ENCODE measurements around the gene AGPS. TPM values are rescaled to one million over a fixed set of nuclear protein-coding genes. Genes with fewer than 3 reads are reported as not detected.

The AGPS gene
- total RNA-seq, 1 donor from 2014 or later = 44.8 TPM

DNA sequence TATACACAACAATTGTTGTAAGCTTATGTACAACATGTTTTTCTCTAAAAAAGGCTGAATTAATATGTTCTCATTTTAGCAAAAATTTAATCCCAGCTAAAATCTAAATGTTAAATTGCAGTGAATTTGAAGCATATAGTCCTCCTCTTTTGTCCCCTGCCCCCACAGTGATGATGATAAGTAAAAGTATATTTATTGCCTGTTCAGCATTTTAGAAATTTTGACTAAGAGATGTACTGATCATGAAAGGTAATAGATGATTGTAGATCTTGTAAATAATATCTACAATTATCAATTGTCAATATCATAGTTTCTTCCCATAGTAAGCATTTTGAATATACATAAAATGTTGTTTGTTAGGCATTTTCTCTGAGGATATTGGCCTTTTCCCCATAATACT, 113.9 kb downstream of the AGPS start:
- Histone ChIP-seq H3K27me3 (no peaks in the 10 kb centered on the region), H3K9me3 (no peaks in the 10 kb centered on the region), H3K4me3 (no peak overlapping the region), H3K4me1 (no peaks in the 10 kb centered on the region), H3K36me3 (peaks cover 40% of the 10 kb centered on the region), H3K27ac (no peak overlapping the region)
- DNase-seq (no peak), ATAC-seq (no peak)
- TF ChIP-seq, protein P1, sequence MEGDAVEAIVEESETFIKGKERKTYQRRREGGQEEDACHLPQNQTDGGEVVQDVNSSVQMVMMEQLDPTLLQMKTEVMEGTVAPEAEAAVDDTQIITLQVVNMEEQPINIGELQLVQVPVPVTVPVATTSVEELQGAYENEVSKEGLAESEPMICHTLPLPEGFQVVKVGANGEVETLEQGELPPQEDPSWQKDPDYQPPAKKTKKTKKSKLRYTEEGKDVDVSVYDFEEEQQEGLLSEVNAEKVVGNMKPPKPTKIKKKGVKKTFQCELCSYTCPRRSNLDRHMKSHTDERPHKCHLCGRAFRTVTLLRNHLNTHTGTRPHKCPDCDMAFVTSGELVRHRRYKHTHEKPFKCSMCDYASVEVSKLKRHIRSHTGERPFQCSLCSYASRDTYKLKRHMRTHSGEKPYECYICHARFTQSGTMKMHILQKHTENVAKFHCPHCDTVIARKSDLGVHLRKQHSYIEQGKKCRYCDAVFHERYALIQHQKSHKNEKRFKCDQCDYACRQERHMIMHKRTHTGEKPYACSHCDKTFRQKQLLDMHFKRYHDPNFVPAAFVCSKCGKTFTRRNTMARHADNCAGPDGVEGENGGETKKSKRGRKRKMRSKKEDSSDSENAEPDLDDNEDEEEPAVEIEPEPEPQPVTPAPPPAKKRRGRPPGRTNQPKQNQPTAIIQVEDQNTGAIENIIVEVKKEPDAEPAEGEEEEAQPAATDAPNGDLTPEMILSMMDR (IDR thresholded peaks at IDR 0.05) = no peak
- intact Hi-C loops (cut with DNase I) = no loop called here

DNA sequence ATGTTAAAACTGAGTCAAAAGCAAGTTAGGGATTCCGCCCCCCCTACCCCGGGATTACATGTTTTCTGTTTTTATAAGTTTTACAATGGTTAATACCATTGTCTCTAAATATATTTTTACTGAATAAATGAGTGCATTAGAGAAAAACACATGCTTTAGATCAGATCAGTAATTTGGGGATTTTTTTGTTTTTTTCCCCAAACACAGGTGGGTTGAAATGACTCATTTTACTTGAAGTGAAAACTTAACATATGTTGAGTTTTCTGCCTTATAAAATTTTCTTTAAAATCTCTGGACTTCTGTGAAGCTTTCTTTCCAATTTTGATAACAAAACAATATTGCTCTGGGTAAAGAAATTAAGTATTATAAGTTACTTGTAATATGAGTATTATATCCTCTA, 114.4 kb downstream of the AGPS start:
- no peak for ATAC-seq
- Histone ChIP-seq H3K27me3 (no peaks in the 10 kb centered on the region), H3K4me1 (no peaks in the 10 kb centered on the region), H3K9me3 (no peaks in the 10 kb centered on the region), H3K36me3 (peaks cover 40% of the 10 kb centered on the region), H3K27ac (no peak overlapping the region), H3K4me3 (no peak overlapping the region)
- no peak for DNase-seq
- TF ChIP-seq, protein P1 (IDR thresholded peaks at IDR 0.05) = no peak
- intact Hi-C loops (cut with DNase I) = no loop called here

DNA sequence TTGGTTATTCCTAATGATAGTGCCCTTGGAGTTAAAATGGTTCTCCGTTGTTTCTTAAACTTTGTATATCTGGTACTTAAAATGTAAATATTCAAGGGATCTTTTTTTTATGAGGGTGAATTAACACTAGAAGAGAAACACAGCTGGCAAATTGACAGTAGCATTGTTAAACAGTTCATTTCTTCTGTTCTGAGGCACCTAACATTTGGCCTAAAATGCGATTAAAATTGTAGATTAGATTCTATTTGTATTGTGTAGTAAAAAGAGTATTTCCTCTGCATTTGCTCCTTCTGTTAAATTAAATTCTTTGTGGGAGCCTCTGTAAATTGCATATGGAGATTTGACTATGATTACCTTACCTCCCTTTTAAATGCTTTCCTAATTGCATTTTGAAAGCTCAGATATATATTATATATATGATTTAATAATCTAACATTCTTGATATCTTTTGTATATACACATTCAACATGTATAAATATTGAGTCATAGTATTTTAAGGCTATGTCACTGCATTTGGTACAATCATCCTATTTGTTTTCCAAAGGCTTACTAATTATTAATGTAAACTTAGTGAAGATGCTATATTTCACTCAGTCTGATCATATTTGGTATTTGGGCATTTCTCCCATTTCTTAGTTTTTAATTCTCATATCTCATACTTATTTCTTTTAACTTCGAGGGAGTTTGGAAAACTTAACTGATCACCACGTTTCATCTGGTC, 124.4 kb downstream of the AGPS start:
- no peak overlapping the region for H3K27ac ChIP-seq

DNA sequence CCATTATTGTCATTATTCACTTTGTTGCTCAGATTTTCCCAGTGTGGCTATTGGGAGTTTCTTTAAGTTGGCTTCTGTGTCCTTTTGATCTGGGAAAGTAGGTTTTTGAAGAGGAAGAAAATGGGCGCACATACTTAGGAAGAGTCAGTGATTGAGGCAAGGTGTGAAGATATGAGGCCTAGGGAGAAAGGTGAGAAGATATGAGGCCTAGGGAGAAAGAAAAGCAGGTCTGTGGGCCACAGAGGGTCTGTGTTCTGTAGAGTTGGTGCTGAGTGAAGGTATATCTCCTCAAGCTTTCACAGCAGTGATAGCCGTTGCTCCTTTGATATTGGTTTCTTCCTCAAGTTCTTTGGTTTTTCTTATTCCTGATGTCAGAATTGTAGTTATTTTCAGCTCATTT, 126.2 kb downstream of the AGPS start:
- ATAC-seq (no peak), DNase-seq (no peak)
- no peaks in the 10 kb centered on the region for H3K9me3 ChIP-seq
- intact Hi-C loops (cut with DNase I) = no loop called here
- peaks cover 31% of the 10 kb centered on the region for H3K36me3 ChIP-seq
- no peaks in the 10 kb centered on the region for H3K4me1 ChIP-seq
- H3K4me3 ChIP-seq = no peak overlapping the region
- H3K27ac ChIP-seq = no peak overlapping the region
- no peaks in the 10 kb centered on the region for H3K27me3 ChIP-seq
- TF ChIP-seq, protein P1 (IDR thresholded peaks at IDR 0.05) = no peak

More for the DNA sequence above, 124.4 kb downstream of the AGPS start:
- no peak for ATAC-seq
- no peak for DNase-seq
- Histone ChIP-seq H3K4me3 (no peak overlapping the region), H3K36me3 (peaks cover 35% of the 10 kb centered on the region), H3K4me1 (no peaks in the 10 kb centered on the region), H3K27me3 (no peaks in the 10 kb centered on the region), H3K9me3 (no peaks in the 10 kb centered on the region)
- intact Hi-C loops (cut with DNase I) = no loop called here
- TF ChIP-seq, protein P1 (IDR thresholded peaks at IDR 0.05) = no peak

DNA sequence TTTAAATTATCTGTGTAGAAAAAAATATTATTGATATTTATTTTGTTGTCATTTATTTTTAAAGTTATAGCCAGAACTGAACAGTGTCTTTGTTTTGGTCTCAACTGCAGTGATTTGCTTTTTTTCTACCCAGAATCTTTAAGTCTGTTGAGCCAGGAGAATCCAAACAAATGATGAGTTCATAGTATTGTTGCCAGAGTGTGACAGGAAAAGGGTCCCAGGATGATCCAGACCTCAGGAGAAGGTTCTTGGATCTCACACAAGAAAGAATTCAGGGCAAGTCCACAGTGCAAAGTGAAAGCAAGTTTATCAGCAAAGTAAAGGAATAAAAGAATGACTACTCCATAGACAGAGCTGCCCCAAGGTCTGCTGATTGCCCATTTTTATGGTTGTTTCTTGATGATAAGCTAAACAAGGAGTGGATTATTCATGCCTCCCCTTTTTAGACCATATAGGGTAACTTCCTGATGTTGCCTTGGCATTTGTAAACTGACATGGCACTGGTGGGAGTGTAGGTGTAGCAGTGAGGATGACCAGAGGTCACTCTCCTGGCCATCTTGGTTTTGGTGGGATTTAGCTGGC, 127.1 kb downstream of the AGPS start:
- H3K36me3 ChIP-seq = peaks cover 31% of the 10 kb centered on the region
- no peak overlapping the region for H3K4me3 ChIP-seq
- no peak overlapping the region for H3K27ac ChIP-seq
- H3K4me1 ChIP-seq = no peaks in the 10 kb centered on the region
- H3K27me3 ChIP-seq = no peaks in the 10 kb centered on the region
- intact Hi-C loops (cut with DNase I) = no loop called here
- TF ChIP-seq, protein P1 (IDR thresholded peaks at IDR 0.05) = no peak
- ATAC-seq = no peak
- DNase-seq = no peak
- H3K9me3 ChIP-seq = no peaks in the 10 kb centered on the region

All from upper lobe of right lung (tissue), 1 donor.